HepG2 (cell line): ENCODE data around the gene MND1. TPM values are rescaled to one million over a fixed set of nuclear protein-coding genes. Genes with fewer than 3 reads are reported as not detected.

Experiments used
- DPF2 ChIP-seq: sonication (generic); formaldehyde crosslinking; IDR thresholded peaks from 2 replicates; pipeline ENCODE4 v1.4.0; 2020; ENCODE audit warnings: mild to moderate bottlenecking, low read depth, missing genetic modification reagents, borderline replicate concordance
- FOXK2 ChIP-seq: fragments of 450-650 bp; IDR thresholded peaks from 2 replicates; pipeline ENCODE4 v1.6.1; 2016
- GATAD2A ChIP-seq: IDR thresholded peaks from 2 replicates; pipeline ENCODE4 v1.6.1; 2016
- KDM5A ChIP-seq: fragments of 200-600 bp; sonication (generic); IDR thresholded peaks from 2 replicates; pipeline ENCODE4 v1.7.0; 2018; ENCODE audit warnings: antibody characterized with exemption, mild to moderate bottlenecking, low read length, borderline replicate concordance
- NCOA5 ChIP-seq: sonication (generic); formaldehyde crosslinking; IDR thresholded peaks from 2 replicates; pipeline ENCODE4 v1.4.0; 2020; ENCODE audit warnings: missing genetic modification reagents
- PLRG1 ChIP-seq: fragments of 450-650 bp; conservative IDR thresholded peaks from 2 replicates; pipeline ENCODE4 v1.6.1; 2016
- RELA ChIP-seq: sonication (generic); formaldehyde crosslinking; IDR thresholded peaks from 2 replicates; pipeline ENCODE4 v1.4.0; 2020; ENCODE audit warnings: missing genetic modification reagents
- RXRB ChIP-seq: IDR thresholded peaks from 2 replicates; pipeline ENCODE4 v1.6.1; 2016; ENCODE audit warnings: borderline replicate concordance, missing genetic modification reagents, missing compliant biosample characterization
- SP2 ChIP-seq: sonication (generic); formaldehyde crosslinking; IDR thresholded peaks from 2 replicates; pipeline ENCODE4 v1.5.1; 2020; ENCODE audit warnings: mild to moderate bottlenecking, missing genetic modification reagents
- STAT5B ChIP-seq: sonication (generic); formaldehyde crosslinking; IDR thresholded peaks from 2 replicates; pipeline ENCODE4 v1.4.0; 2020; ENCODE audit warnings: missing genetic modification reagents
- ZFP41 ChIP-seq: sonication (generic); formaldehyde crosslinking; IDR thresholded peaks from 2 replicates; pipeline ENCODE4 v1.4.0; 2020; ENCODE audit warnings: mild to moderate bottlenecking, missing genetic modification reagents, borderline replicate concordance
- ZNF501 ChIP-seq: sonication (generic); formaldehyde crosslinking; IDR thresholded peaks from 2 replicates; pipeline ENCODE4 v1.5.1; 2020; ENCODE audit warnings: mild to moderate bottlenecking, moderate library complexity, missing genetic modification reagents
- ZNF558 ChIP-seq: sonication (generic); formaldehyde crosslinking; IDR thresholded peaks from 2 replicates; pipeline ENCODE4 v1.9.0; 2022; ENCODE audit warnings: mild to moderate bottlenecking, missing genetic modification reagents, borderline replicate concordance
- ZNF598 ChIP-seq: sonication (generic); formaldehyde crosslinking; IDR thresholded peaks from 2 replicates; pipeline ENCODE4 v1.5.1; 2020; ENCODE audit warnings: mild to moderate bottlenecking, missing genetic modification reagents, borderline replicate concordance
- ZNF605 ChIP-seq: sonication (generic); formaldehyde crosslinking; IDR thresholded peaks from 2 replicates; pipeline ENCODE4 v1.8.0; 2022; ENCODE audit warnings: mild to moderate bottlenecking, missing genetic modification reagents
- polyA plus RNA-seq, 8 experiments: library from polyadenylated mRNA; depleted of rRNA in 3 of 8; stranded (reverse) in 7 of 8; unstranded in 1 of 8; fragments of >200 nt; fragmentation: Illumina TruSeq in 4 of 8; extraction: Trizol in 4 of 8; gene quantifications; 2 replicates each; pipeline versions ENCODE4 v1.2.1 to v1.2.3, GENCODE V29; 2011 to 2016; ENCODE audit warnings: low read depth in 4 of 8, missing spikeins in 1 of 8, mixed read lengths in 1 of 8; ENCODE audit not compliant: insufficient read depth in 1 of 8
- total RNA-seq, 5 experiments: library from RNA; depleted of rRNA; stranded (reverse); fragments of >200 nt; fragmentation: Illumina TruSeq; extraction: Trizol; gene quantifications; 2 replicates each; pipeline ENCODE4 v1.2.3, GENCODE V29; 2016; ENCODE audit warnings: low read depth in 1 of 5
- TF ChIP-seq, protein P1 (sequence below): IDR thresholded peaks from 2 replicates; pipeline ENCODE4 v1.6.1; 2018; ENCODE audit warnings: missing genetic modification reagents, mild to moderate bottlenecking, missing compliant biosample characterization
- TF ChIP-seq, protein P2 (sequence below): sonication (generic); formaldehyde crosslinking; IDR thresholded peaks from 2 replicates; pipeline ENCODE4 v1.4.0; 2020; ENCODE audit warnings: missing genetic modification reagents
- TF ChIP-seq, protein P3 (sequence below): sonication (generic); formaldehyde crosslinking; IDR thresholded peaks from 2 replicates; pipeline ENCODE4 v1.5.0; 2020; ENCODE audit warnings: mild to moderate bottlenecking, low read depth, missing genetic modification reagents, borderline replicate concordance
- TF ChIP-seq, protein P4 (sequence below): sonication (generic); formaldehyde crosslinking; IDR thresholded peaks from 2 replicates; pipeline ENCODE4 v1.4.0; 2020; ENCODE audit warnings: missing genetic modification reagents
- TF ChIP-seq, protein P5 (sequence below): sonication (generic); formaldehyde crosslinking; IDR thresholded peaks from 2 replicates; pipeline ENCODE4 v1.5.1; 2020; ENCODE audit warnings: missing genetic modification reagents, mild to moderate bottlenecking, borderline replicate concordance

Gene MND1
- total and polyA plus RNA-seq, 2 of the 13 experiments (the other 11 are each of a cell fraction or from before 2014, with no cell fraction given): 4.8 to 30.7 TPM

DNA sequence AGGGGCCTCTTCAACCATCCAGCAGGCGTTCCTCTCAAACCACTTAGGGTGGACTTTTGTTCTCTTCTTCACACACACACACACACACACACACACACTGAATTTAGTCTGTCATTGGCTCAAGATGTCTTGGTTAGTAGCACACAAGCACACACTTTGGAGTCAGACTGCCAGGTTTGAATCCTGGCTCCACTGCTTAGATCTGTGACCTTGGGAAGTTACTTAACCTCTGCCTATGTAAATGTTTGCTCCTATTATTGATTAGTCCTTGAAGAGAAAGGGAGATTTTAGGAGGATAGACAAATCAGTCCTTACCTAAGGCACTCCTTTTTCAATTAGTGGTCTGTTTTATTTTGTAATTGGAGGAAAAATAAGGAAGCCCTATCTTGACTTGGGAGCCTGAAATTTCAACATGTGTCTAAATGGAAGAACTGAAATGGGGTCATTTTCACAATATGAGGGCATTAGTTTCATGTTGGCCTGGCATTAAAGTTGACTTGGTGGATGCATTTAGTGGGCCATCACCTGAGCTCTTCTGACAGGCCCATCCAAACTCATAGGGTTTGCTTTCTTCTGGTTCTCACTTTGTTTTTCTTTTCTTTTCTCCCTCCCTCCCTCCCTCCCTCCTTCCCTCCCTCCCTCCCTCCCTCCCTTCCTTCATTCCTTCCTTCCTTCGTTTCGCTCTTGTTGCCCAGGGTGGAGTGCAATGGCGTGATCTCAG is 108.3 kb downstream of the MND1 start (continued):
- TF ChIP-seq, protein P1, sequence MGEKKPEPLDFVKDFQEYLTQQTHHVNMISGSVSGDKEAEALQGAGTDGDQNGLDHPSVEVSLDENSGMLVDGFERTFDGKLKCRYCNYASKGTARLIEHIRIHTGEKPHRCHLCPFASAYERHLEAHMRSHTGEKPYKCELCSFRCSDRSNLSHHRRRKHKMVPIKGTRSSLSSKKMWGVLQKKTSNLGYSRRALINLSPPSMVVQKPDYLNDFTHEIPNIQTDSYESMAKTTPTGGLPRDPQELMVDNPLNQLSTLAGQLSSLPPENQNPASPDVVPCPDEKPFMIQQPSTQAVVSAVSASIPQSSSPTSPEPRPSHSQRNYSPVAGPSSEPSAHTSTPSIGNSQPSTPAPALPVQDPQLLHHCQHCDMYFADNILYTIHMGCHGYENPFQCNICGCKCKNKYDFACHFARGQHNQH (CRISPR knock-in tag): no peak
- TF ChIP-seq, protein P2, sequence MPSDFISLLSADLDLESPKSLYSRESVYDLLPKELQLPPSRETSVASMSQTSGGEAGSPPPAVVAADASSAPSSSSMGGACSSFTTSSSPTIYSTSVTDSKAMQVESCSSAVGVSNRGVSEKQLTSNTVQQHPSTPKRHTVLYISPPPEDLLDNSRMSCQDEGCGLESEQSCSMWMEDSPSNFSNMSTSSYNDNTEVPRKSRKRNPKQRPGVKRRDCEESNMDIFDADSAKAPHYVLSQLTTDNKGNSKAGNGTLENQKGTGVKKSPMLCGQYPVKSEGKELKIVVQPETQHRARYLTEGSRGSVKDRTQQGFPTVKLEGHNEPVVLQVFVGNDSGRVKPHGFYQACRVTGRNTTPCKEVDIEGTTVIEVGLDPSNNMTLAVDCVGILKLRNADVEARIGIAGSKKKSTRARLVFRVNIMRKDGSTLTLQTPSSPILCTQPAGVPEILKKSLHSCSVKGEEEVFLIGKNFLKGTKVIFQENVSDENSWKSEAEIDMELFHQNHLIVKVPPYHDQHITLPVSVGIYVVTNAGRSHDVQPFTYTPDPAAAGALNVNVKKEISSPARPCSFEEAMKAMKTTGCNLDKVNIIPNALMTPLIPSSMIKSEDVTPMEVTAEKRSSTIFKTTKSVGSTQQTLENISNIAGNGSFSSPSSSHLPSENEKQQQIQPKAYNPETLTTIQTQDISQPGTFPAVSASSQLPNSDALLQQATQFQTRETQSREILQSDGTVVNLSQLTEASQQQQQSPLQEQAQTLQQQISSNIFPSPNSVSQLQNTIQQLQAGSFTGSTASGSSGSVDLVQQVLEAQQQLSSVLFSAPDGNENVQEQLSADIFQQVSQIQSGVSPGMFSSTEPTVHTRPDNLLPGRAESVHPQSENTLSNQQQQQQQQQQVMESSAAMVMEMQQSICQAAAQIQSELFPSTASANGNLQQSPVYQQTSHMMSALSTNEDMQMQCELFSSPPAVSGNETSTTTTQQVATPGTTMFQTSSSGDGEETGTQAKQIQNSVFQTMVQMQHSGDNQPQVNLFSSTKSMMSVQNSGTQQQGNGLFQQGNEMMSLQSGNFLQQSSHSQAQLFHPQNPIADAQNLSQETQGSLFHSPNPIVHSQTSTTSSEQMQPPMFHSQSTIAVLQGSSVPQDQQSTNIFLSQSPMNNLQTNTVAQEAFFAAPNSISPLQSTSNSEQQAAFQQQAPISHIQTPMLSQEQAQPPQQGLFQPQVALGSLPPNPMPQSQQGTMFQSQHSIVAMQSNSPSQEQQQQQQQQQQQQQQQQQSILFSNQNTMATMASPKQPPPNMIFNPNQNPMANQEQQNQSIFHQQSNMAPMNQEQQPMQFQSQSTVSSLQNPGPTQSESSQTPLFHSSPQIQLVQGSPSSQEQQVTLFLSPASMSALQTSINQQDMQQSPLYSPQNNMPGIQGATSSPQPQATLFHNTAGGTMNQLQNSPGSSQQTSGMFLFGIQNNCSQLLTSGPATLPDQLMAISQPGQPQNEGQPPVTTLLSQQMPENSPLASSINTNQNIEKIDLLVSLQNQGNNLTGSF (CRISPR knock-in tag): no peak
- TF ChIP-seq, protein P3, sequence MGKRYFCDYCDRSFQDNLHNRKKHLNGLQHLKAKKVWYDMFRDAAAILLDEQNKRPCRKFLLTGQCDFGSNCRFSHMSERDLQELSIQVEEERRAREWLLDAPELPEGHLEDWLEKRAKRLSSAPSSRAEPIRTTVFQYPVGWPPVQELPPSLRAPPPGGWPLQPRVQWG (CRISPR knock-in tag): no peak
- TF ChIP-seq NCOA5 (CRISPR knock-in tag) (no peak), SP2 (CRISPR knock-in tag) (no peak), RXRB (CRISPR knock-in tag) (peak; percentile 23; the same call in 1 of the 2 replicates), PLRG1 (no peak), ZNF598 (CRISPR knock-in tag) (no peak), DPF2 (CRISPR knock-in tag) (no peak), ZNF605 (CRISPR knock-in tag) (no peak), KDM5A (no peak), STAT5B (CRISPR knock-in tag) (no peak), ZNF501 (CRISPR knock-in tag) (no peak), ZNF558 (CRISPR knock-in tag) (no peak), FOXK2 (no peak), GATAD2A (CRISPR knock-in tag) (peak; percentile 89), ZFP41 (CRISPR knock-in tag) (no peak), RELA (CRISPR knock-in tag) (no peak)
- TF ChIP-seq, protein P4, sequence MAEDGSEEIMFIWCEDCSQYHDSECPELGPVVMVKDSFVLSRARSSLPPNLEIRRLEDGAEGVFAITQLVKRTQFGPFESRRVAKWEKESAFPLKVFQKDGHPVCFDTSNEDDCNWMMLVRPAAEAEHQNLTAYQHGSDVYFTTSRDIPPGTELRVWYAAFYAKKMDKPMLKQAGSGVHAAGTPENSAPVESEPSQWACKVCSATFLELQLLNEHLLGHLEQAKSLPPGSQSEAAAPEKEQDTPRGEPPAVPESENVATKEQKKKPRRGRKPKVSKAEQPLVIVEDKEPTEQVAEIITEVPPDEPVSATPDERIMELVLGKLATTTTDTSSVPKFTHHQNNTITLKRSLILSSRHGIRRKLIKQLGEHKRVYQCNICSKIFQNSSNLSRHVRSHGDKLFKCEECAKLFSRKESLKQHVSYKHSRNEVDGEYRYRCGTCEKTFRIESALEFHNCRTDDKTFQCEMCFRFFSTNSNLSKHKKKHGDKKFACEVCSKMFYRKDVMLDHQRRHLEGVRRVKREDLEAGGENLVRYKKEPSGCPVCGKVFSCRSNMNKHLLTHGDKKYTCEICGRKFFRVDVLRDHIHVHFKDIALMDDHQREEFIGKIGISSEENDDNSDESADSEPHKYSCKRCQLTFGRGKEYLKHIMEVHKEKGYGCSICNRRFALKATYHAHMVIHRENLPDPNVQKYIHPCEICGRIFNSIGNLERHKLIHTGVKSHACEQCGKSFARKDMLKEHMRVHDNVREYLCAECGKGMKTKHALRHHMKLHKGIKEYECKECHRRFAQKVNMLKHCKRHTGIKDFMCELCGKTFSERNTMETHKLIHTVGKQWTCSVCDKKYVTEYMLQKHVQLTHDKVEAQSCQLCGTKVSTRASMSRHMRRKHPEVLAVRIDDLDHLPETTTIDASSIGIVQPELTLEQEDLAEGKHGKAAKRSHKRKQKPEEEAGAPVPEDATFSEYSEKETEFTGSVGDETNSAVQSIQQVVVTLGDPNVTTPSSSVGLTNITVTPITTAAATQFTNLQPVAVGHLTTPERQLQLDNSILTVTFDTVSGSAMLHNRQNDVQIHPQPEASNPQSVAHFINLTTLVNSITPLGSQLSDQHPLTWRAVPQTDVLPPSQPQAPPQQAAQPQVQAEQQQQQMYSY: peak; percentile 45
- TF ChIP-seq, protein P5, sequence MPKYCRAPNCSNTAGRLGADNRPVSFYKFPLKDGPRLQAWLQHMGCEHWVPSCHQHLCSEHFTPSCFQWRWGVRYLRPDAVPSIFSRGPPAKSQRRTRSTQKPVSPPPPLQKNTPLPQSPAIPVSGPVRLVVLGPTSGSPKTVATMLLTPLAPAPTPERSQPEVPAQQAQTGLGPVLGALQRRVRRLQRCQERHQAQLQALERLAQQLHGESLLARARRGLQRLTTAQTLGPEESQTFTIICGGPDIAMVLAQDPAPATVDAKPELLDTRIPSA (CRISPR knock-in tag): no peak
